NCI-H2227 treated with DMSO at 0.1 percent for 48 hours (cell line): Measurements from ENCODE around the gene DIPK1B.
"Not testable (repeated sequence)": the region's sequence is repeated elsewhere in the genome, so short reads cannot be mapped to it uniquely, and the experiment has no call there.

Experiments
- DNase-seq: peaks from one replicate; lab custom pipeline; 2025; lab: John Stamatoyannopoulos, UW

The DIPK1B gene

GRCh38 chr9:136754059-136754572 lies 41.7 kb downstream of the DIPK1B start:
- DNase-seq, result no peak

- no peak for DNase-seq
These were observed 42.4 kb downstream of the DIPK1B start for GRCh38 chr9:136754626-136755301.

- not testable (repeated sequence) for DNase-seq
These were observed 43.1 kb downstream of the DIPK1B start for GRCh38 chr9:136755302-136756133.

GRCh38 chr9:136756134-136756438 lies 43.7 kb downstream of the DIPK1B start:
- DNase-seq, result no peak

GRCh38 chr9:136756836-136757235 lies 44.5 kb downstream of the DIPK1B start:
- no peak for DNase-seq

GRCh38 chr9:136757328-136757727 lies 45.0 kb downstream of the DIPK1B start:
- DNase-seq, result no peak

GRCh38 chr9:136757751-136758140 lies 45.4 kb downstream of the DIPK1B start:
- DNase-seq, result no peak

GRCh38 chr9:136759001-136759400 lies 46.6 kb downstream of the DIPK1B start:
- no peak for DNase-seq

- DNase-seq, result no peak
These were observed 47.3 kb downstream of the DIPK1B start for GRCh38 chr9:136759436-136760325.

- no peak for DNase-seq
These were observed 48.1 kb downstream of the DIPK1B start for GRCh38 chr9:136760424-136760823.

GRCh38 chr9:136760834-136761544 lies 48.6 kb downstream of the DIPK1B start:
- peak; percentile 12 for DNase-seq

- DNase-seq, result no peak
These were observed 49.2 kb downstream of the DIPK1B start for GRCh38 chr9:136761545-136761981.

- DNase-seq, result no peak
These were observed 49.9 kb downstream of the DIPK1B start for GRCh38 chr9:136762221-136762691.

- DNase-seq, result no peak
These were observed 50.7 kb downstream of the DIPK1B start for GRCh38 chr9:136762915-136763648.

GRCh38 chr9:136763649-136764035 lies 51.3 kb downstream of the DIPK1B start:
- DNase-seq, result no peak

GRCh38 chr9:136764301-136764891 lies 52.0 kb downstream of the DIPK1B start, which contains the start of gene LCN15:
LCN15 (minus strand) TSS chr9:136764518; CDS start chr9:136764488, 30 bp downstream.
- DNase-seq, result no peak

GRCh38 chr9:136765041-136765440 lies 52.7 kb downstream of the DIPK1B start:
- DNase-seq, result no peak

GRCh38 chr9:136765745-136766409 lies 53.5 kb downstream of the DIPK1B start:
- DNase-seq, result not testable (repeated sequence)

GRCh38 chr9:136766410-136767120 lies 54.2 kb downstream of the DIPK1B start:
- DNase-seq, result not testable (repeated sequence)
